ENCODE measurements around the gene DISC1. TPM values are rescaled to one million over a fixed set of nuclear protein-coding genes. Genes with fewer than 3 reads are reported as not detected.

Gene DISC1
- total RNA-seq, 3 donors from 2014 or later = 12.1 to 18.9 (median 12.4) TPM

- H3K36me3 ChIP-seq = no peaks in the 10 kb centered on the region
- intact Hi-C loops (cut with DNase I; ENCODE audit: low total_unique reads) = no loop called here
- DNase-seq (ENCODE audit: low spot score in 2 of 2) = no peak
- H3K4me3 ChIP-seq = no peak overlapping the region
- TF ChIP-seq POLR2AphosphoS5 (IDR thresholded peaks at IDR 0.05) = no peak
- TF ChIP-seq CTCF (IDR thresholded peaks at IDR 0.05) = no peak
- no peak for TF ChIP-seq POLR2A (IDR thresholded peaks at IDR 0.05)
- H3K27me3 ChIP-seq = no peaks in the 10 kb centered on the region
- H3K4me1 ChIP-seq = no peaks in the 10 kb centered on the region
- H3K27ac ChIP-seq = no peak overlapping the region
- no peaks in the 10 kb centered on the region for H3K9me3 ChIP-seq
Measured at GRCh38 chr1:232036181-232036933, 409.8 kb downstream of the DISC1 start.

DNA sequence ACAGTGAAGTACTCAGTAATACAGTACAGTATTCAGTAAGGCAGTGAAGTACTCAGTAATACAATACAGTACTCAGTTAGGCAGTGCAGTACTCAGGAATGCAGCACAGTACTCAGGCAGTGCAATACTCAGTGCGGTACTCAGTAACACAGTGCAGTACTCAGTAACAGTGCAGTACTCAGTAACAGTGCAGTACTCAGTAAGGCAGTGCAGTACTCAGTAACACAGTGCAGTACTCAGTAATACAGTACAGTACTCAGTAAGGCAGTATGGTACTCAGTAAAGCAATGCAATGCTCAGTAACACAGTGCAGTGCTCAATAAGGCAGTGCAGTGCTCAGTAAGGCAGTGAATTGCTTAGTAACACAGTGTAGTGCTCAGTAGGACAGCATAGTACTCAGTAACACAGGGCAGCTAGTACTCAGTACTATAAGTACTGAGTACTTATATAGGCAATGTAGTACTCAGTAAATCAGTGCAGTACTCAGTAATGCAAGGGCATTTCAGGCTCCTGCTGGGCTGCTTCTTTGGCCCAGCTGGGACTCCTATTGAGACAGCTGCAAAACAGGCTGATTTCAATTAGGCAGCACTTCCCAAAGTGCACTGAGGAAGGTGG, 411.3 kb downstream of the DISC1 start:
- DNase-seq (ENCODE audit: low spot score in 2 of 2) = no peak
- intact Hi-C loops (cut with DNase I; ENCODE audit: low total_unique reads) = no loop called here
- no peak overlapping the region for H3K27ac ChIP-seq
- no peaks in the 10 kb centered on the region for H3K4me1 ChIP-seq
- no peak for TF ChIP-seq POLR2AphosphoS5 (IDR thresholded peaks at IDR 0.05)
- no peak for TF ChIP-seq CTCF (IDR thresholded peaks at IDR 0.05)
- TF ChIP-seq POLR2A (IDR thresholded peaks at IDR 0.05) = no peak
- no peaks in the 10 kb centered on the region for H3K27me3 ChIP-seq
- no peaks in the 10 kb centered on the region for H3K9me3 ChIP-seq
- H3K36me3 ChIP-seq = no peaks in the 10 kb centered on the region
- no peak overlapping the region for H3K4me3 ChIP-seq

DNA sequence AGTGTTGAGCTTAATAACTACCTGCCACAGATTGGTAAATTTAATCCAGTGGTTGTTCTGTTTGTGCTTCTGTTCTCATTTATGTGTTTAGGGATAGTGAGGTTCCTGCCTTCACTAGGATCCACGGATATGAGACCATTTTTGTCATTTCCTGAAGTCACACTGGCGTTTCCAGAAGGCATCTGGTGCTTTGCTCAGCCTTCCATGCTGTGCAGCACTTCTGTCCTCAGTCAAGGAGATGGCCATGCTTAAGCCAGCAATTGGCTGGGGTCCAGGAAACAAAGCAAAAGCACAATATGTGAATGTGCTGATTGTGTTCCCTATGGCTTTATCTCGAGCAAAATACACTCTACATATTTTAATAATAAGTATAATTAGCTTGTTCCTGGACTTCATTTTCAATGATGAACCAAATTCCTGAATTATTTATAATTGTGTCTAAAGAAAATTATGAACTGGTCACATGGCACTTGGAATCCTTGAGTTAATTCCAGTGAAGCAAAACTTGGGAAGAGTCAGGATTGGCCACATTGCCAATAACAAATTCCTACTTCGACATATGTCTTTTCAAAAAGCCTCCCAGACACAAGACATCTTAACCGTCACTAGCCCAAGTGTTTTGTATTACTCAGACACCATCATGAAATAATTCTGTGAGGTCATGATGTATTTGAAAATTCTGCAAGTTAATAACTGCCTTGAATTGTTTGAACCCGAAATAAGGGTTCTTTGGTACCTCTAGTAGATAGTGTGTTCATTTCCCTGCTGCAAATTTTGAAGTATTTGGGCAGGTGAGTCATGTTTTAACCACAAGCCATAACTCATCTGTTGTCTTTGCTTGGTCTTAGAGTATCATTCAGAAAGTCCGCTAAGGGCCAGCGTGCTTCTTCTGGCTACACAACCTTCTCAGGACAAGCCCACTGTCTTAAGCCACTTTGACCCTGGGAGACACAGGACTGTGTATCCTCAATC, 412.4 kb downstream of the DISC1 start:
- intact Hi-C loops (cut with DNase I; ENCODE audit: low total_unique reads) = no loop called here

DNA sequence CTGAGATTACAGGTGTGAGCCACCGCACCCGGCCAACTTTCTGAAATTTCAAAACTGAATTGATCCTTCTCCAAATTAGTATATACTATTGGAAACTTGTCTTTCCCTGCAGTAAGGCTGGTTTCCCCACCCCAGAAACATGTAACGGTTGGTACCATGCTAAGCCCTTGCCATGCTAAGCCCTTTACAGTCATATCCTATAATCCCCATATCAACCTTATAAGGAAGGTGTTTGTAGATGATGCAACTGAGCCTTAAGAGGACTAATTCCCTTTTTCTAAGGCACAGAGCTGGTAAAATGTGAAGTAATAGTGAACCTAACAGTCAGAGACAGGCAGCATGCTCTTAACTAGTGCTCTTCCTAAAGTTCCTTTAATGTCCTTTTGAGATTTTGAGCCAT, 413.7 kb downstream of the DISC1 start:
- Histone ChIP-seq H3K4me1 (no peaks in the 10 kb centered on the region), H3K27me3 (no peaks in the 10 kb centered on the region), H3K27ac (no peak overlapping the region), H3K36me3 (no peaks in the 10 kb centered on the region), H3K9me3 (no peaks in the 10 kb centered on the region), H3K4me3 (no peak overlapping the region)
- TF ChIP-seq POLR2A (IDR thresholded peaks at IDR 0.05) = no peak
- no peak for TF ChIP-seq POLR2AphosphoS5 (IDR thresholded peaks at IDR 0.05)
- no peak for TF ChIP-seq CTCF (IDR thresholded peaks at IDR 0.05)
- no peak for DNase-seq (ENCODE audit: low spot score in 2 of 2)
- intact Hi-C loops (cut with DNase I; ENCODE audit: low total_unique reads) = no loop called here

More for the DNA sequence above, 412.4 kb downstream of the DISC1 start:
- no peak for TF ChIP-seq POLR2A (IDR thresholded peaks at IDR 0.05)
- TF ChIP-seq CTCF (IDR thresholded peaks at IDR 0.05) = no peak
- TF ChIP-seq POLR2AphosphoS5 (IDR thresholded peaks at IDR 0.05) = no peak
- Histone ChIP-seq H3K36me3 (no peaks in the 10 kb centered on the region), H3K27me3 (no peaks in the 10 kb centered on the region), H3K4me3 (no peak overlapping the region), H3K4me1 (no peaks in the 10 kb centered on the region), H3K27ac (no peak overlapping the region), H3K9me3 (no peaks in the 10 kb centered on the region)
- DNase-seq (ENCODE audit: low spot score in 2 of 2) = no peak
